GM10266 (cell line): ENCODE data around the gene CDK19.
"Not testable (repeated sequence)": the region's sequence is repeated elsewhere in the genome, so short reads cannot be mapped to it uniquely, and the experiment has no call there.

Source experiments
- DNase-seq: peaks from one replicate; pipeline ENCODE4 v3.0.0; 2012; ENCODE audit errors: extremely low spot score
- CTCF ChIP-seq: IDR thresholded peaks from 2 replicates; pipeline ENCODE4 v1.5.1; 2012; ENCODE audit warnings: mild to moderate bottlenecking, low read depth; ENCODE audit not compliant: control insufficient read depth, insufficient read depth; ENCODE audit errors: missing control alignments

CDK19 gene

GRCh38 chr6:110757926-110758325 lies 57.3 kb downstream of the CDK19 start:
- no peak for TF ChIP-seq CTCF

GRCh38 chr6:110756817-110757216 lies 58.5 kb downstream of the CDK19 start:
- DNase-seq = peak; percentile 27
- no peak for TF ChIP-seq CTCF

More at GRCh38 chr6:110757926-110758325, 57.3 kb downstream of the CDK19 start:
- DNase-seq = no peak

- DNase-seq = no peak
These were observed 59.8 kb downstream of the CDK19 start for GRCh38 chr6:110755411-110755834.

GRCh38 chr6:110753936-110754668 lies 61.2 kb downstream of the CDK19 start:
- not testable (repeated sequence) for DNase-seq

More at GRCh38 chr6:110755411-110755834, 59.8 kb downstream of the CDK19 start:
- no peak for TF ChIP-seq CTCF

- no peak for TF ChIP-seq CTCF
- no peak for DNase-seq
These were observed 66.8 kb downstream of the CDK19 start for GRCh38 chr6:110748453-110748852.

- no peak for DNase-seq
- TF ChIP-seq CTCF = no peak
These were observed 68.6 kb downstream of the CDK19 start for GRCh38 chr6:110746680-110747079.

GRCh38 chr6:110744991-110745390 lies 70.3 kb downstream of the CDK19 start:
- no peak for DNase-seq
- TF ChIP-seq CTCF = no peak

- not testable (repeated sequence) for DNase-seq
These were observed 72.7 kb downstream of the CDK19 start for GRCh38 chr6:110742552-110742951.
